Erythroblast (primary cell): Measurements from ENCODE around the gene IGF2BP3.

ENCODE experiments used
- GATA1 ChIP-seq: IDR thresholded peaks from 2 replicates; pipeline ENCODE4 v1.6.1; 2011; ENCODE audit warnings: low read depth, mild to moderate bottlenecking, control low read depth, low read length, moderate library complexity
- POLR2A ChIP-seq: IDR thresholded peaks from 2 replicates; pipeline ENCODE4 v1.6.1; 2011; ENCODE audit warnings: mild to moderate bottlenecking, low read length

- TF ChIP-seq POLR2A: no peak
- TF ChIP-seq GATA1: no peak
Observed at GRCh38 chr7:23378996-23379395, 91.3 kb downstream of the IGF2BP3 start.
